ENCODE data around the gene RERE. TPM values are rescaled to one million over a fixed set of nuclear protein-coding genes. Genes with fewer than 3 reads are reported as not detected.

RERE gene
- total RNA-seq, 6 experiments from 2014 or later: 36.5 to 41.6 (median 37.5) TPM

DNA sequence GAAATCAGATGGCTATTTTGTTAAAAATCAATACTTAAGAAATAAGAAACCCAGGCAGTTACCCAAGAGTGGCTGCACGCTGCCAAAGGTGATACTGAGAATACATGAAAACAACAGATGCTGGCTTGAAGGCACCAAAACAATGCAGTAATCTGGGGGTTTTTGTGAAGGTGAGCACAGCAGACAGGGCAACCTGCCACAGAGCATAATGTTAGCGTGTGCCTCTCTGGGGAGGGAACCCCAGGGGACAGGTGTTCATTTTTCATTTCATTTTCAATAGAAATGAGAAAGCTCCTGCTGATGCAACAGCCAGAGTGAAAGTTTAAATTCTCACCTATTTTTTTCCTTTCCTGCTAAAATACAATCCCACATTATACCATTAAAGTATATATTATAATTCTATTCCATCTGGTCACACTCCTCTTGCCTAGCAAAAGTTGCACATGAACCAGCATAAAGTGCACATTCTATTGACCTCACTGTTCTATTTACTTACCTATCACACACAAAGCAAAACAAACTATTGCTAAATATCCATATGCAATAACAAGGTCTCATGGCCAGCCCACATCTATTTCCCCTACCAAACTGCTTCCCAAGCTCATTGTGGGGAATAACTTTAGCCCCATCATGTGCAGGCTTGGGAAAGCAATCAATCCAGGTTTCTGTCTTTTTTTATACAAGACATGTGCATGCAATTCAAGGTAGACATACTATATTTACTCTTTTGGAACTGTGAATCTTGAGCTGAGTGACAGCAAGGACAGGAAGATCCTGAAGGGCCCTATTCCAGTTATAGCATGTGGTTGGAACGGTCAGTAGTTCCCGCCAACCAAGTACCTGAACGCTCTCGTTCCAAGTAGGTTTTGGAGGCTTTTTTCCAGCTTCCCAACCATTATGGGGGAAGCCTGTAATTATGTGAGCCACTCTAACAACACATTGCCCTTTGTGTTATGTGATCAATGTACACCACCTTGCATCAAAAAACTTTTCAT, 173.6 kb downstream of the RERE start:
- TF ChIP-seq, protein P1, sequence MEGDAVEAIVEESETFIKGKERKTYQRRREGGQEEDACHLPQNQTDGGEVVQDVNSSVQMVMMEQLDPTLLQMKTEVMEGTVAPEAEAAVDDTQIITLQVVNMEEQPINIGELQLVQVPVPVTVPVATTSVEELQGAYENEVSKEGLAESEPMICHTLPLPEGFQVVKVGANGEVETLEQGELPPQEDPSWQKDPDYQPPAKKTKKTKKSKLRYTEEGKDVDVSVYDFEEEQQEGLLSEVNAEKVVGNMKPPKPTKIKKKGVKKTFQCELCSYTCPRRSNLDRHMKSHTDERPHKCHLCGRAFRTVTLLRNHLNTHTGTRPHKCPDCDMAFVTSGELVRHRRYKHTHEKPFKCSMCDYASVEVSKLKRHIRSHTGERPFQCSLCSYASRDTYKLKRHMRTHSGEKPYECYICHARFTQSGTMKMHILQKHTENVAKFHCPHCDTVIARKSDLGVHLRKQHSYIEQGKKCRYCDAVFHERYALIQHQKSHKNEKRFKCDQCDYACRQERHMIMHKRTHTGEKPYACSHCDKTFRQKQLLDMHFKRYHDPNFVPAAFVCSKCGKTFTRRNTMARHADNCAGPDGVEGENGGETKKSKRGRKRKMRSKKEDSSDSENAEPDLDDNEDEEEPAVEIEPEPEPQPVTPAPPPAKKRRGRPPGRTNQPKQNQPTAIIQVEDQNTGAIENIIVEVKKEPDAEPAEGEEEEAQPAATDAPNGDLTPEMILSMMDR (IDR thresholded peaks at IDR 0.05): no peak

DNA sequence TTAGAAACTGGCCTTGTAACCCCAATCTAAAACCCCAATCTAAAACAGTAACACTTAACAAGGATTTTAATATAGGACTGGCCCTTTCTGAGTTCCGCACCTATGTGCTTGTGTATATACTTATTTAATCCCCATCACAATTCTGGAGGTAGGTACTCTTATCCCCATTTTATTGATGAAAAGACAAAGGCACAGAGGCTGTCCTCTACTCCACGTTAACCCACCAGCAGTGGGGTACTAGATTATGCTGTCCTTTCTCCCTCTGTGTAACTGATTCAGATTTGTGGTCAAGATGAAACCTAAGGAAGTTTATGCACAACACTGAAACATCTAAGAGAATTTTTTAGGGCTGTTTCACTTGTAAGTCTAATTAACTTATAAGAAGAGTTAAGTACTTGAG, 175.3 kb downstream of the RERE start:
- H3K4me3 Mint-ChIP-seq: no peak overlapping the region
- H3K4me1 Mint-ChIP-seq (ENCODE audit: low read depth): peaks cover 18% of the 10 kb centered on the region
- TF ChIP-seq, protein P1 (IDR thresholded peaks at IDR 0.05): no peak
- DNase-seq: no peak
- H3K27me3 Mint-ChIP-seq (ENCODE audit: insufficient read depth): no peaks in the 10 kb centered on the region
- no peak overlapping the region for H3K27ac Mint-ChIP-seq
- no peaks in the 10 kb centered on the region for H3K9me3 Mint-ChIP-seq
- no peaks in the 10 kb centered on the region; the same call in 1 of the 2 replicates for H3K36me3 Mint-ChIP-seq (ENCODE audit: low read depth)

More for the DNA sequence above, 173.6 kb downstream of the RERE start:
- Mint-ChIP-seq H3K27ac (no peak overlapping the region), H3K36me3 (ENCODE audit: low read depth) (no peaks in the 10 kb centered on the region; the same call in 1 of the 2 replicates), H3K27me3 (ENCODE audit: insufficient read depth) (no peaks in the 10 kb centered on the region), H3K9me3 (no peaks in the 10 kb centered on the region), H3K4me3 (no peak overlapping the region), H3K4me1 (ENCODE audit: low read depth) (peaks cover 34% of the 10 kb centered on the region)
- DNase-seq: no peak

DNA sequence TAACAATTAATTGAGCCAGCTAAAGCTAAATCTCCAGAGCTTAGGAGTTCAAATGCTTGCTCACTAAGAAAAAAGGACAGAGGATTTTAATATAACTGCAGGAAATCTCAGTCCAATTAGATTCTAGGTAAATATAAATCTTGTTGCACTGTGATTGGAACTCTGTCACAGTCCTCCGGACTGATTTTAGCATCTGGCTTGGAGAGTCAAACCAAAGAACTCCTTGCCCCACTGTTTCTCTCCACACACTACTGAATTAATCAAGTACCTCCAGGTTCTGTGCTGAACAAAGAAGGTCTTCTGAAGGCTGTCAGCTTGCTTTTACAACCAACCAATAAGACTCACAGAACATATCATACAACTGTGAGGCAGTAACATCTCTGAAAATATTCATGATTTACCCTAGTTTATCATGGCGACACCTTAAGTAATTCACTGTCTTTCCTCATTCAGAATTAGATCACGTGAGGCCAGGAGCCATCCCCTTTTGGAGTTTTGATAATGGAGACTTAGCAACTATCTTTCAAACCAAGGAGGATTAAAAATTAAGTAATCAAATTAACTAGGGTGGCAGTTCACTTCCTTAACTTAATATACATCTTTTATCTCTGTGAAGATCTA, 176.0 kb downstream of the RERE start:
- Mint-ChIP-seq H3K4me1 (ENCODE audit: low read depth) (peaks cover 11% of the 10 kb centered on the region), H3K4me3 (no peak overlapping the region), H3K36me3 (ENCODE audit: low read depth) (no peaks in the 10 kb centered on the region; the same call in 1 of the 2 replicates), H3K27me3 (ENCODE audit: insufficient read depth) (no peaks in the 10 kb centered on the region), H3K27ac (no peak overlapping the region), H3K9me3 (no peaks in the 10 kb centered on the region)
- TF ChIP-seq, protein P1 (IDR thresholded peaks at IDR 0.05): no peak
- DNase-seq: no peak

DNA sequence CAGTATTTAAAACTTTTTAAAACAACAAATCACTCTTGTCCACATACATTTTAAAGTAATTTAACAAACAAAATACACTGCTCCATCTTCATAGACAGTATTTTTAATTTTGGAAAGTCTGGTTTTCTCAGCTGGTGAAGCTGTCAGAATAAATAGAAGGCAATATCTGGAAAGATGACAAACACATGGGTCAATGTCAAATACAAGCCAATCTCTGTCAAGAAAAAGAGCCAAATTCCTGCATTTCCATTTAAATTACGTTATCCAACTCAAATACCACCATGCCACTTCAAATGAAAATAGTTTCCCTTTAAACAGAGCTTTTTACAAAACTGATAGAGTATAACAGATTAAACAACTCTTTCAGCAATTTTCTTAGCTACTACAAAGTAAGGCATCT, 176.5 kb downstream of the RERE start:
- no peak for DNase-seq
- TF ChIP-seq, protein P1 (IDR thresholded peaks at IDR 0.05): no peak
- Mint-ChIP-seq H3K4me3 (no peak overlapping the region), H3K4me1 (ENCODE audit: low read depth) (peaks cover 9% of the 10 kb centered on the region), H3K36me3 (ENCODE audit: low read depth) (no peaks in the 10 kb centered on the region; the same call in 1 of the 2 replicates), H3K27me3 (ENCODE audit: insufficient read depth) (no peaks in the 10 kb centered on the region), H3K27ac (no peak overlapping the region), H3K9me3 (no peaks in the 10 kb centered on the region)

DNA sequence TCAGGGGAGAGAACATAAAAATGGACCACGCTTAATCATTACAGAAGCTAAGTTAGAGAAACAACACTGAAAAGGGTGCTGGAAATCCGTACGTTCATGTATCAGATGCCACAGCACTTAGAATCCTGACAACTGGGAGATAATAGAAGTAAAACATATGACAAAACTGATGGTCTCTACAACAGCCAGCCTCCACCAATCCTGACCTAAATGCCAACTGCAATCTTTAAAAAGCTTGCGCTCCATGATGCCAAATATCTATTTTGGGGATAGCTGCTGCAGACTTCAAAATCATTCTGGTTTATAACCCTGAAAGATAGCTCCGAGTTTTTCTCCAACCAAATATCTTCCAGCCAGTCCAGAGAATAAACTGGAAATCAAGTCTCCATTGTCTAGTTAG, 178.3 kb downstream of the RERE start:
- peaks cover 9% of the 10 kb centered on the region for H3K4me1 Mint-ChIP-seq (ENCODE audit: low read depth)
- no peaks in the 10 kb centered on the region for H3K36me3 Mint-ChIP-seq (ENCODE audit: low read depth)
- H3K27ac Mint-ChIP-seq: no peak overlapping the region
- H3K9me3 Mint-ChIP-seq: no peaks in the 10 kb centered on the region
- TF ChIP-seq, protein P1 (IDR thresholded peaks at IDR 0.05): no peak
- no peaks in the 10 kb centered on the region for H3K27me3 Mint-ChIP-seq (ENCODE audit: insufficient read depth)
- H3K4me3 Mint-ChIP-seq: no peak overlapping the region
- no peak for DNase-seq

All from HFFc6 (cell line).